Measurements from ENCODE around the gene CDKN2D. TPM values are rescaled to one million over a fixed set of nuclear protein-coding genes. Genes with fewer than 3 reads are reported as not detected.
"Not testable (repeated sequence)": the region's sequence is repeated elsewhere in the genome, so short reads cannot be mapped to it uniquely, and the experiment has no call there.

The CDKN2D gene
- polyA plus RNA-seq, 3 donors: 8.5 to 12.4 (median 8.9) TPM

DNA sequence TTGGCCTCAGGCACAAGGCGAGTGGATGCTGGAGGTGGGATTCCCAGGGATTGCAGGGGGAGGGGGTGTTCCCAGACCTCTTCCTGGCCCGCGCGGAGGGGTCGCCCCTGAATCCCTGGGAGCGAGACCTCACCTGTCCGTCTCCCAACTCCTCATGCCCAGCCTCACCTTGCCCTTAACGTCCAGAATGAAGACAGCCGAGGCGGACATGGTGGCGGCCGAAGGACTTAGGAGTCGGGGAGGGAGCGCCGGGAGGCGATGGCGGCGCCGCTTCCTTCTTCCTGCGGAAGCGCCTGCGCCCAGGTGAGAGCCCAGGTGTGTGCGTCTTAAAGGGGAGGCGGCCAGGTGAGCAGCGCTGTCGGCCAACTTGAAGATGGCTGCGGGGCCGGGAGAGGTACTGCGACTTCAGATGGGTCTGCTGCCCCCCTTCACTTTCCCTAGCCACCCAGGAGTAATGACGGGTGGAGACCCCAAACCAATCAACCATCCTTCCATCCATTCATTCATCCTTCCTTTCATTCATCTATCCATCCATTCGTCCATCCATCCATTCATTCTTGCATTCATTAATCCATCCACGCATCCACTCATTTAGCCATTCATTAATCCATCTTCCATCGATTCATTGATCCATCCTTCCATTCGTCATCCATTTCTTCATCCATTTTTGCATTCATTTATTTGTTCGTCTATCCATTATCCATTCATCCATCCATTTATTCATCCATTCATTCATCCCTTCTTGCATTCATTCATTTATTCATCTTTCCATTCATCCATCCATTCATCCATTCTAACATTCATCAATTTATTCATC lies 18.5 kb upstream of the CDKN2D start, which contains the start of gene AP1M2:
Gene AP1M2 (minus strand): TSS at position 291 of the 817 bp plus-strand sequence. CDS start 81 bp downstream, at position 210.
- no peak for DNase-seq

DNA sequence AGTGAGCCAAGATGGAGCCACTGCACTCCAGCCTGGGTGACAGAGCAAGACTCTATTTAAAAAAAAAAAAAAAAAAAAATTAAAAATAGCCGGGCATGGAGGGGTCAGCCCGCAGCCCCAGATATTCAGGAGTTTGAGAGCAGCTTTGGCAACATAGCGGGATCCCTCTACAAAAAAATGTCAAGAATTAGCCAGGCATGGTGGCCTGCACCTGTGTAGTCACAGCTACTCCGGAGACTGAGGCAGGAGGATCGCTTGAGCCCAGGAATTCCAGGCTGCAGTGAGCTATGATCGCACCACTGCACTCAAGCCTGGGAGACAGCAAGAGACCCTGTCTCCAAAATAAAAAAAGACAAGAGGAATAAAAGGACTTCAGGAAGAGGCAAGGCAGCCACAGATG lies 17.6 kb upstream of the CDKN2D start:
- no peak for DNase-seq

GRCh38 chr19:10583036-10583776 lies 14.4 kb upstream of the CDKN2D start:
- DNase-seq: no peak

GRCh38 chr19:10582091-10582490 lies 13.3 kb upstream of the CDKN2D start:
- no peak for DNase-seq

DNA sequence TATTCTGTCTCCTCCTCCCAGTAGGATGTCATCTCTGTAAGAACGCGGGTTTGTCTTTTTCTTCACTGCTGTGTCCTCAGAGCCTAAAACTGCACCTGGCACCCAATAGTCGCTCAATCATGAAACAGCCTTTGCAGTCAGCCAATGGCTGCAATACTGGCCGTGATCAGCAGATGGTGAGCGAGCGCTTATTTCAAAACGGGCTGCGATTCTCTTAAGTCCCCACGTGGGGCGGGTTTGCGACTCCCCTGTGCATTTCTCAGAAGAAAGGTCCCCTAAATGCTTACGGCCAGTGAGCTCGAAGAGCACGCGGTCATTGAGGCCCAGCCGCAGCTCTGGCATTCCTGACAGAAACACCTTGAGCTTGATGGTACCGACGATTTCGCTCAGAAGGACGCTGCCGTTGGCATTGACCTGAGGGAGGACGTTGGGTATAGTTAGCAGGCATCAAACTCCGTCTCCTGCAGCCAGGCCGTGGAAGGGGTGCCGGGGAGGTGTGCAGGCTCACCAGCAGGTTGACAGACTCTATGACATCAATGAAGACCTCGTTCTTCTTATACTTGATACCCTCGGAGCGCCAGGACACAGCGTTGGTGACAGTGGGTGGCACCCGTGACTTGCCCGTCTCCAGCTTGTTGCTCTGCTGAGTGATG lies 12.3 kb upstream of the CDKN2D start:
- peak; percentile 91 for DNase-seq

DNA sequence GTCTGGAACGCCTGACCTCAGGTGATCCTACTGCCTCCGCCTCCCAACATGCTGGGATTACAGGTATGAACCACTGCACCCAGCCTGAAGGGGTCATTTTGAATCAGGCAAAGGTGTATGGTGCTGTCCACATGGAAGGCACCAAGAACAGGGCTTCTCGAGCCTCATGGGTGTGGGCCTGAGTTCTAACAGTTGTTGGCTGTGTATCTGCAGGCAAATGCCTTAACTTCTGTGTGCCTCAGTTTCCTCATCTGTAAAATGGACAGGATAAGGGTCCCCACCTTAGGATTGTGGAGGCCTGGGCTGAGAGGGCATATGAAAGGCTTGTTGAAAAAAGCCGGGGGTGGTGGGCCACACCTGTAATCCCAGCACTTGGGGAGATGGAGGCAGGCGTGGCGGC lies 9.2 kb upstream of the CDKN2D start:
- DNase-seq: no peak

- DNase-seq: no peak
Observed at GRCh38 chr19:10575011-10575716, 6.4 kb upstream of the CDKN2D start.

DNA sequence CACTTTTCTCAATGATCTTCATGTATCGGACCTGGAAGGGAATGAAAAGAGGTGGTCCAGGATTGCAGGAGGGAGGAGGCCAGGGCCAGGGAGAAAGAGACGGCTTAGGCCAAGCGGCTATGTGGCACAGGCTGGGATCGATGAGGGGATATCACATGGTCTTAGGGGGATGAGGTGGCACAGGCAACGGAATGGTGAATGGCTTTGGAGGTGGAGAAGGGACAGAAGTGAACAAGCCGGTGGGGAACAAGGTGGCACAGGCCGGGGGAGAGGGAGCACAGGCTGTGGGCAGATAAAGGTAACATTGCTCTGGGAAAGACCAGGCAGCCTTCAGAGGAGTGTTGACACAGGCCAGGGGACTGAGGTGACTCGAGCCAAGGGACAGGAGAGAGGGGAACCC lies 5.7 kb upstream of the CDKN2D start:
- DNase-seq: no peak

DNA sequence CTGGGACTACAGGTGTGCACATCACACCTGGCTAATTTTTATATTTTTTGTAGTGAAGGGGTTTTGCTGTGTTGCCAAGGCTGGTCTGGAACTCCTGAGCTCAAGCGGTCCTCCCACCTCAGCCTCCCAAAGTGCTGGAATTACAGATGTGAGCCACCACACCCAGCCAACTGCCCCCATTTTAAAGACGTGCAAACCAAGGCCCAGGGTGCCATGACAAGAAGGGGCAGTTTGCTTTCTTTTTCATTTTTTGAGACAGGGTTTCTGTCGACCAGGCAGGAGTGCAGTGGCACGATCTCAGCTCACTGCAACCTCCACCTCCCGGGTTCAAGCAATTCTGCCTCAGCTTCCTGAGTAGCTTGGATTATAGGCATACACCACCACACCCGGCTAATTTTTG lies 5.0 kb upstream of the CDKN2D start:
- DNase-seq: not testable (repeated sequence)

GRCh38 chr19:10568062-10568825 lies 535 bp downstream of the CDKN2D start:
- DNase-seq: no peak

- no peak for DNase-seq
Observed at GRCh38 chr19:10567656-10568055, 1.1 kb downstream of the CDKN2D start.

DNA sequence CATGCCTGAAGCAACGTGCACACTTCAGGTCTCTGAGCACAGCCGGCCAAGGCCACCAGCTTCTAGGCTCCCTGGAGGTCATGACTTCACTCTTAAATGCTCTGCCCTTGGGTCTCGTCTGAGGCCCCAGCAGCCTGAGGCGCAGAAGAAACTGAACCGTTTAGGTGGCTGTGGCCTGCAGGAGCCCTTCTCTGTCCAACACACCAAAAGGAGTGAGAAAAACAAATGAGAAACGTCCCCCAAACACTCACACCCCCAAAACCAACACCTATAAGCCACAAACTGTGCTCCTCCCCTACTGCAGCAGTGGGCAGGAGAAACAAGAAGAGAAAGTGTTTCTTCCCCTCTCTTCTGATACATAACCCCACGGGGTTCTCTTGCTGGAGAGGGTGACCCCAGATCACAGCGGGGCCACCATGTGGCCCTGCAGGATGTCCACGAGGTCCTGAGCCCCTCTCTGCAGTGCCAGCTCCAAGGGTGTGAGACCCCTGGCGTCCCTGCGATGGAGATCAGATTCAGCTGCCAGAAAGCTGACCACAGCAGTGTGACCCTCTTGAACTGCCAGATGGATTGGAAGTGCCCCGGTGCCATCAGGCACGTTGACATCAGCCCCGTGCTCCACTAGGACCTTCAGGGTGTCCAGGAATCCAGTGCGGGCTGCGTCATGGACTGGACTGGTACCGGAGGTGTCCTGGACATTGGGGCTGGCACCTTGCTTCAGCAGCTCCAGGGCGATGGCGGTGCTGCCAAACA lies 1.9 kb downstream of the CDKN2D start:
- no peak for DNase-seq

GRCh38 chr19:10566408-10566657 lies 2.4 kb downstream of the CDKN2D start:
- DNase-seq: no peak

DNA sequence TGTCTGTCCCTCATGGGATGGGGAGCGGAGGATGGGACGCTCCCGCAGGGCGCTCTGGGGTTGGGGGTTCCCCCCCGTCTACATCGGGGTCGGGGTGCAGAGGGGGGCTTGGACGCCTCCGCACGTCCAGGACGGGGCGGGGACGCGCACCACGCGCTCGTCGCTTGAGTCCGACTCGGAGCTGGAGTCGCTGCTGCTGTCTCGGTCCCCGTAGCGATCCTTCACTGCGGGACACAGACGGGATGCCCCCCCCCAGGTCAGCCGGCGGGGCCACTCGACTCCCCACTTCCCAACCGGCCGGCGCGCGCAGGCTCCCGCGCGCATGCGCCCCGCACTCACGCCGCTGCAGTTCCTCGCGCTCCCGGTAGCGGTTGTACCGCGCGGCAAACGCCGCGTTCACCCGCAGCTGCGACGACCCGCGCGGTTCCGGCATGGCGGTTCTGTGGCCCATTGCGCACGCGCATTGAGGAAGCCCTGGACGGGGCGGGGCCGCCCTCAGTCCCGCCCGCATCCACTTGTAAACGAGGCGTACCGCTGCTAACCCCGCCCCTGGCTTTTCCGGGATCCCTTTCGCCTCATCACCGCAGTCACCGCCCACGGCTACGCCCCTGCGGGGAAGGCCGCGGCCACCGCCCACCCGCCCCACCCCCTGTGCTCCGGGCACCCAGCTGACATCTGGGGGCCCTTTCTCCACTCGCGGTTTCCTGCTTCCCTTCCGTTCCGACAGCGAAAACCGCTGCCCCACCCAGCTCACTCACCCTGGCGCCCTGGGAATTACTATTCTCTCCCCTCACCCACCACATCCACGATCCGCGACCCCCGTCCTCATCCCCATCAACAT lies 3.0 kb downstream of the CDKN2D start, which contains the start of gene KRI1:
Gene KRI1 (minus strand): TSS at position 444 of the 841 bp plus-strand sequence. CDS start 11 bp downstream, at position 433.
- peak; percentile 96 for DNase-seq

DNA sequence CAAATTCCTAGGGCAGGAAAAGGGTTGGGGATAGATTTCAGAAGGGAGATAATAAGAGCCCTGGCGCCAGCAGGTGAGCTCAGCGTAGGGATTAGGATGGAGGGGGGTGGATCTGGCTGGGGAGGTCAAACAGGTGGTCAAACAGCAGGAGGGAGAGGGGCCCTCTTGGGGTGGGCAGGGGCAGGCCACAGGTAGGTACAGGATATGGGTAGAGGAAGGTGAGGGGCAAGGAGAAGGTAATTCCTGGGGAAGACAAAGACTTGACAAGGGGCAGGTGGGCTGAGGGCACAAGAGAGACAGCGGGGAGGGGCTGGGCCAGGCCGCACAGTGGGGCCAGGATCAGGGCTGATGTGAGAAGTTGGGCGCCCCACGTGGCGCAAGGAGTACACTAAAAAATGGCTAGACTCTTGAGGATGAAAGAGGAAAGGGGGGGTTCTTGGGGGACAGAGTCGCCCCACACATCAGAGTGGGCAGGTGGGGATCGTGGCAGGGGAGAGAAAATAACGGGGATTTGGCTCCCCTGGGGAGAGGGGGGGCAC lies 3.7 kb downstream of the CDKN2D start:
- no peak for DNase-seq

DNA sequence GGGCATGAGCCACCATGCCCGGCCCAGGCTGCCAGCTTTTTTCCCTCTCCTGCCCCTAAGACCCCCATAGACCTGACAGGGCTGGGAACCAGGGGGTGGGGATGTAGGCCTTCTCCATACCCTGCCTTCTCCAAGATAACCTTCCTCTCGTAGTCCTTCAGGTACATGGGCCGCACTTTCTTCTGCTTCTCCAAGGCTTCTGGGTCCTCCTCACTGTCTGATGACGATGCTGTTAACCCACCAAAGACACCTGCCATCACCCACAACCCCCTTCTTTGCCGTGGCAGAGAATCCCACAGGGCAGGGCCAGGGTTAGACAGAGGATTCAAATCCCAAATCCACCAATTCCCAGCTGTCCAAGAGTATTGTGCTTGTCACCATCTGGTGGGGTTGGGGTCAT lies 6.2 kb downstream of the CDKN2D start:
- DNase-seq: no peak

- no peak for DNase-seq
Observed at GRCh38 chr19:10560154-10560553, 8.6 kb downstream of the CDKN2D start.

DNA sequence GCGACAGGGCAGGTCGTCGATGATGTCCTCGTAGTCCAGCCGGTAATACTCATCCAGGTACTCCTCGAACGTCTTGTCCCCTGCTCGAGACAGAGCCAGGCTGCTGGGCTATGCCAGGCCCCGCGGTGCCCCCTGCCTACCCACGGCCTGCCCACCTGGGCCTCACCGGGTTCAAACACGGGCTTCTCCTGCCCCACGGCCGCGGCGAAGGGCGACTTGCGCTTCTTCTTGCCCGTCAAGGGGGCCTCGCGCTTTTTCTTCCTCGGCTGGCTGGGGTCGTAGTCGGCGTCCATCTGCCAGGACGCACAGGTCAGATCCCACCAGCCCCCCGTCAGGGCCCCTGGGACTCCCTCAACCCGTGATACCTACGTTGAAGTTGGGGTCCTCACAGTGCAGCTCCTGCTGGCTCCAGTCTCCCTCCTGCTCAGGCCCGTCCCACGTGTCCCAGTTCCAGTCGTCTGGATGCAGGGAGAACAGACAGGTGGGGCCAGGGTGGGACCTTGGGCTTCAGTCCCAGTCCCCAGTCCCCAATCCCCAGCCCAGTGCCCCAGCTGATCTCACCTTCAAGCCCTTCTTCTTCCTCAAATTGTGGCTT lies 11.1 kb downstream of the CDKN2D start:
- no peak for DNase-seq

DNA sequence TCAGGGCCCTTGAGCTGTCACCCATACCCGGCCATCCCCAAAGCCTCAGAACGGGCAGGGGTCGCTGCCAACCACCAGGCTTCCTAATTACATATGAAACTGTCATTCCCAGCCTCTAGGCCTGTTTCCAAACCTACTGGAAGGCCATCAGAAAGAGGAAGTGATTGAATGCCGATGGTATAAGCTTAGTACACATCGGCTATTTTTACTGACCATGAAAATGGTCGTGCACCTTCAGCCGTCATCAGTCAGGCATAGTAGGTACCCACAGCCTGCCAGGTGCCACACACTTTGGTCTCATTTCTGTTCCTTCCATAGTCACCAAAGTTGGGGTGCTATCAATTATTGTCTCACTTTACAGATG lies 13.2 kb downstream of the CDKN2D start:
- DNase-seq: no peak
